Kidney epithelial cell (primary cell): Measurements from ENCODE around the gene ATP6AP2. TPM values are rescaled to one million over a fixed set of nuclear protein-coding genes. Genes with fewer than 3 reads are reported as not detected.

Experiments used
- DNase-seq: peaks from one replicate; pipeline ENCODE4 v3.0.0-alpha.2; 2010; ENCODE audit warnings: low read depth
- H3K27me3 ChIP-seq: 2 replicates; pipeline ENCODE4 v1.6.0; 2011; ENCODE audit warnings: low read length; ENCODE audit not compliant: control insufficient read depth, insufficient read depth
- H3K36me3 ChIP-seq: 2 replicates; pipeline ENCODE4 v1.5.1; 2011; ENCODE audit warnings: low read length; ENCODE audit not compliant: control insufficient read depth, insufficient read depth
- H3K4me3 ChIP-seq: 2 replicates; pipeline ENCODE4 v1.5.1; 2011; ENCODE audit warnings: low read depth, mild to moderate bottlenecking, control low read depth, low read length
- CTCF ChIP-seq: IDR thresholded peaks from 2 replicates; pipeline ENCODE4 v1.5.1; 2011; ENCODE audit warnings: mild to moderate bottlenecking, moderate library complexity, low read length, control low read depth, inconsistent platforms; ENCODE audit not compliant: insufficient read depth, poor library complexity, severe bottlenecking
- total RNA-seq: library from RNA; depleted of rRNA; stranded (reverse); fragments of >200 nt; gene quantifications from 2 replicates; pipeline ENCODE4 v1.2.3, GENCODE V29; 2015

ATP6AP2 gene
- total RNA-seq, 1 donor from 2014 or later, result 101 TPM

GRCh38 chrX:40644821-40645358, 64.1 kb downstream of the ATP6AP2 start:
- no peak for TF ChIP-seq CTCF
- Histone ChIP-seq H3K4me3 (no peak overlapping the region), H3K36me3 (no peaks in the 10 kb centered on the region), H3K27me3 (no peaks in the 10 kb centered on the region)
- DNase-seq, result no peak

- DNase-seq, result no peak
- peak overlapping the region; percentile 79 for H3K4me3 ChIP-seq
- no peaks in the 10 kb centered on the region for H3K36me3 ChIP-seq
- no peaks in the 10 kb centered on the region for H3K27me3 ChIP-seq
- no peak for TF ChIP-seq CTCF
Observed at GRCh38 chrX:40646489-40647306, 65.9 kb downstream of the ATP6AP2 start.

- Histone ChIP-seq H3K27me3 (no peaks in the 10 kb centered on the region), H3K36me3 (no peaks in the 10 kb centered on the region), H3K4me3 (peak within 1 kb of the TSS; percentile 79)
- DNase-seq, result peak; percentile 54
- TF ChIP-seq CTCF, result no peak
Observed at GRCh38 chrX:40647307-40648197, 66.8 kb downstream of the ATP6AP2 start, which contains the start of gene CXorf38. TSS of gene CXorf38 (minus strand) at chrX:40647561. CDS start at chrX:40647520, 41 bp downstream.

- no peaks in the 10 kb centered on the region for H3K36me3 ChIP-seq
- no peak overlapping the region for H3K4me3 ChIP-seq
- no peaks in the 10 kb centered on the region for H3K27me3 ChIP-seq
- TF ChIP-seq CTCF, result peak; percentile 69
- no peak for DNase-seq
Observed at GRCh38 chrX:40651620-40652223, 71.0 kb downstream of the ATP6AP2 start.

GRCh38 chrX:40652664-40653063, 71.9 kb downstream of the ATP6AP2 start:
- no peak for DNase-seq
- H3K27me3 ChIP-seq, result no peaks in the 10 kb centered on the region
- TF ChIP-seq CTCF, result no peak
- no peaks in the 10 kb centered on the region for H3K36me3 ChIP-seq
- no peak overlapping the region for H3K4me3 ChIP-seq
